ENCODE results near the gene HSF4.

HSF4 gene

DNA sequence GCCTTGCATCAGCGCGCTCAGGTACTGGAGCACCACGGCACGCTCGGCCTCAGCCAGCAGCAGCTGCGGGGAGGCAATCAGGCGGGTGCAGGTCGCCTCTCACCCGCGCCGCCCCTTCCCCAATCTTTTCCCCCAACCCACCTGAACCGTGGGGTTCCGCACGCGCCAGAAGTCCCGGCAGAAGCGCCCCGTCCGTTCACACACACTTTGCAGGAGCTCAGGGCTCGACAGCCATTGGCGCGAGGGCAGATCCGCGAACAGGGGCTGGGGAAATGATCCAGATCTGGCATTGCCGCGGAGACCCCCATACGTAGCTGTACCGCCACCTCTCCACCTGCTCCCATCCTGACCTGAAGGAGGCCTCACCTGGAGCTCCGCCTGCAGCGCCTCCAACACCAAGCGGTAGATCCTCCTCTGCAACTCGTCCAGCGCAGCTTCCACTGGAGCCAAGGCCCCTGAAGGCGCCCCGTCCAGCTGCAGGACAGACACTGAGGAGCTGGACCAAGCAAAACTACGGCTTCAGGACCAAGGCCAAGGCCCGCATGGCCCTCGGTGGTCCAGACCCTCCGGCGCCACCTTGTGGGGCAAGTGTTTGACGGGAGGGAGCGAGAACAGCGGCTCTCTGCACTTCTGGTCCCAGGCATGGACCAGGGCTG lies 20.6 kb downstream of the HSF4 start:
- TF ChIP-seq, protein P1, sequence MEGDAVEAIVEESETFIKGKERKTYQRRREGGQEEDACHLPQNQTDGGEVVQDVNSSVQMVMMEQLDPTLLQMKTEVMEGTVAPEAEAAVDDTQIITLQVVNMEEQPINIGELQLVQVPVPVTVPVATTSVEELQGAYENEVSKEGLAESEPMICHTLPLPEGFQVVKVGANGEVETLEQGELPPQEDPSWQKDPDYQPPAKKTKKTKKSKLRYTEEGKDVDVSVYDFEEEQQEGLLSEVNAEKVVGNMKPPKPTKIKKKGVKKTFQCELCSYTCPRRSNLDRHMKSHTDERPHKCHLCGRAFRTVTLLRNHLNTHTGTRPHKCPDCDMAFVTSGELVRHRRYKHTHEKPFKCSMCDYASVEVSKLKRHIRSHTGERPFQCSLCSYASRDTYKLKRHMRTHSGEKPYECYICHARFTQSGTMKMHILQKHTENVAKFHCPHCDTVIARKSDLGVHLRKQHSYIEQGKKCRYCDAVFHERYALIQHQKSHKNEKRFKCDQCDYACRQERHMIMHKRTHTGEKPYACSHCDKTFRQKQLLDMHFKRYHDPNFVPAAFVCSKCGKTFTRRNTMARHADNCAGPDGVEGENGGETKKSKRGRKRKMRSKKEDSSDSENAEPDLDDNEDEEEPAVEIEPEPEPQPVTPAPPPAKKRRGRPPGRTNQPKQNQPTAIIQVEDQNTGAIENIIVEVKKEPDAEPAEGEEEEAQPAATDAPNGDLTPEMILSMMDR (IDR thresholded peaks at IDR 0.05; ENCODE audit: extremely low read depth, insufficient read depth, missing control alignments), result peak; percentile 97
- peak; percentile 85 for DNase-seq (ENCODE audit: low spot score)
- in situ Hi-C loops (cut with MboI; ENCODE audit: low pct_unique_long_range_greater_than_20kb, low sequenced_read_pairs, unreplicated experiment), result no loop called here

DNA sequence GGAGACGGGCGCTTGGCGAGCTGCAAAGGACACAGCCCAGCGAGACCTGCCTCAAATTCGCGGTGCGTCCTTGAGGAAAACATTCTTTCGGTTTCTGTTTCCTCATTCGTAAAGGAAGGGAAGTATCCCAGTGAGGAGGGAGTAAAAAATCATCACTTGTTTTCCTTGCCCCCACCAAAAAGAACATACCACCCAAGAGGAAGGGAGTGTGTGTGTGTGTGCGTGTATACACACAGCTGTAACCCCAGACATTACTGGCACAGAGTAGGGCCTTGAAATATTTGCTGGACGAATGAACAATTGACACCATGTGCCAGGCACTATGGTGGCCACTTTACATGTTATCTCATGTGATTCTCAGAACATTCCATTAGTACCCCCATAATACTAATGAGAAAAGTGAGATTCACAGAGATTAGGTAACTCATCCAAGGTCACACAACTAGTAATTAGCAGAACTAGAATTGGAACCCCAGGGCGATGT lies 21.1 kb downstream of the HSF4 start:
- no peak for DNase-seq (ENCODE audit: low spot score)
- TF ChIP-seq, protein P1 (IDR thresholded peaks at IDR 0.05; ENCODE audit: extremely low read depth, insufficient read depth, missing control alignments), result no peak
- in situ Hi-C loops (cut with MboI; ENCODE audit: low pct_unique_long_range_greater_than_20kb, low sequenced_read_pairs, unreplicated experiment), result no loop called here

DNA sequence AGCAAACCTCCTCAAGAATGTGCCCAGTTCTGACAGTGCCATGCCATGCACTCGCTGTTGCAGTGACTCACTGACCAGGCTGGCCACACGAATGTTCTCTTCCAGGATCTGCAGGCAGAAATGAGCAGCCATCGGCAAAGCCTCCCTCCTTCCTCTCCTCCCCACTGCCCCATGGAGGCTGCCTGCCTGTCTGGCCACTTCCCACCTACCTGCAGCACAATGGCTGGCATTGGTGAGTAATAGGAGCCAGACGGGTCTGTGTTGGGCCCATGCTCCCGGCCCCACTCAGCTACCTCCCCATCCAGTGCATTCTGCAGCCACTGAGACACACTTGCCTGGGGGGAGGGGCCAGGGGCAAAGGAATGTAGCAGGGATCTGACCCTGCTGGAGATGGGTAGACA lies 22.0 kb downstream of the HSF4 start:
- TF ChIP-seq, protein P1 (IDR thresholded peaks at IDR 0.05; ENCODE audit: extremely low read depth, insufficient read depth, missing control alignments), result no peak
- in situ Hi-C loops (cut with MboI; ENCODE audit: low pct_unique_long_range_greater_than_20kb, low sequenced_read_pairs, unreplicated experiment), result no loop called here
- no peak for DNase-seq (ENCODE audit: low spot score)

DNA sequence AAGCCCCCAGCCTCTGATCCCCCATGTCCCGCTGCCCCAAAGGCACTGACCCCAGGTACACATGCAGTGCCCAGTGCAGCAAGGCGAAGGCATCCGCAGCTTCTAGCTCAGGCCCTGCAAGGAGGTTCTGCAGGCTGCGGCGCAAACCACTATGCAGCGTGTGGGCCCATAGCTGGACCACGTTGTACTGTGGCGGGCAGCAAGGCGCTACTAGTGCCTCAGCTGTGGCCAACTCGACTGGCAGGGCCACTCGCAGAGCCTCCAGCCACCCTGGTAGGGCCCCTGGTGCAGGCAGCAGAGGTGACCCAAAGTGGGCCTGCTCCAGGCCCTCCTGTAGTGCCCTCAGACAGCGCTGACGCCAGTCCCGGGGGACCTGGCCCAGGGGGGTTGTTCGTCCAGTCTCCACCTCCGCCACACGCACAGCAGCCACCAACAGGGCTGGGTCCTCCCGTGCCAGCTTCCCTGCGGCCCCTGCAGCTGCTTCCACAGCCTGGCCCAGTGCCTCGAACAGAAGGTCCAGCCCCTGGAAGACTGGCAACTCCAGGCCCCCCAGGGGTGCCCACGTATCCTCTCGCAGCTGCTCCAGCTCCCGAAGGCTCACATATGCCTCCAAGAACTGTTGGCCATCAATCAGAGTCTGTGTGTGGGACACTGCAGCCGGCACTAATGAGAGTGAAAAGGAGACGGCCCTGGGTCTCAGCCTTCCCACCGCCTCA lies 22.8 kb downstream of the HSF4 start:
- TF ChIP-seq, protein P1 (IDR thresholded peaks at IDR 0.05; ENCODE audit: extremely low read depth, insufficient read depth, missing control alignments), result no peak
- in situ Hi-C loops (cut with MboI; ENCODE audit: low pct_unique_long_range_greater_than_20kb, low sequenced_read_pairs, unreplicated experiment), result no loop called here

DNA sequence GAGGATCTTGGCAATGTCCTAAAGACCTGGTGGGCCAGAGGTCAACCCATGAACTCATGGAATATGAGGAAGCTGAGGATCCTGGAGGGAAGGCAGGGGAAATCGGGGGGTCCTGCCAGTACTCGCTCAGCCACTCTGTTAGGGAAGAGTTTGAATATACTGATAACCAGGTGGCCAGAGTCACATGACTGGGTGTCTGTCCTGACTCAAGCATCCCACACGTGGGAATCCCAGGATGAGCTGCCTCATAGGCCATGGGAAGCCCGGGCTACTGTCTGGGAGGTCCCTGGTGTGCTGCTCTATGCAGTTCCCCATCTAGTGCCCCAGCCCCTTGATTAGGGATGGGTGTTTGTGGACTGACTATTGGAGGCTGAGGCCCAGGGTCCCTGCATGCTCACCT lies 23.8 kb downstream of the HSF4 start:
- in situ Hi-C loops (cut with MboI; ENCODE audit: low pct_unique_long_range_greater_than_20kb, low sequenced_read_pairs, unreplicated experiment), result no loop called here
- TF ChIP-seq, protein P1 (IDR thresholded peaks at IDR 0.05; ENCODE audit: extremely low read depth, insufficient read depth, missing control alignments), result no peak
- DNase-seq (ENCODE audit: low spot score), result no peak

More for the DNA sequence above, 22.8 kb downstream of the HSF4 start:
- no peak for DNase-seq (ENCODE audit: low spot score)

DNA sequence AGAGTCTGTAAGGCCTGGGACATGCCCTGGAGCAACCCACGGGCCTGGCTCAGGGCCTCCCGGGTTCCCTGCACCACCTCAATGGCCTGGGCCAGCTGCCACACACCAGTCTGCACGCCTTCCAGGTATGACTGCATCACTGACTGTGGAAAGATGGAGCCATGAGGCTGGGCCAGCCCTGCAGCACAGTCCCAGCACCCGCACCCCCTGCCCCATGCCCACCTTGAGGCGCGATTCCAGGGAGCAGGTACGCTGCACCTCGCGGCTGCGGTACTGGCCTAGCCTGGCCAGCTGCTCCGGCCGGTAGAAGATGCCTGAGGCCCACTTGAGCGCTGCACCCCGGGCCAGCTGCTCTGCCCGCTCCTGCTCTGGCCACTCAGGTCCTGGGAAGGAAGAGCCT lies 24.3 kb downstream of the HSF4 start:
- no peak for DNase-seq (ENCODE audit: low spot score)
- TF ChIP-seq, protein P1 (IDR thresholded peaks at IDR 0.05; ENCODE audit: extremely low read depth, insufficient read depth, missing control alignments), result no peak
- in situ Hi-C loops (cut with MboI; ENCODE audit: low pct_unique_long_range_greater_than_20kb, low sequenced_read_pairs, unreplicated experiment), result no loop called here

All from GM13977 (cell line).